Neural crest cell (in vitro differentiated cells): Measurements from ENCODE around the gene MIGA1. TPM values are rescaled to one million over a fixed set of nuclear protein-coding genes. Genes with fewer than 3 reads are reported as not detected.
A peak's percentile ranks its signal among the peaks of the same experiment; 100 is the strongest.

Experiments
- DNase-seq: peaks from one replicate; pipeline ENCODE4 v3.0.0; 2021; ENCODE audit warnings: low read depth, mixed read lengths, low spot score
- H3K27ac Mint-ChIP-seq: one replicate; pipeline ENCODE4 v1.8.0; 2021; ENCODE audit warnings: mild to moderate bottlenecking, mixed read lengths; ENCODE audit not compliant: unreplicated experiment
- H3K27me3 Mint-ChIP-seq: 2 replicates; pipeline ENCODE4 v1.8.0; 2021; ENCODE audit warnings: low read depth, mild to moderate bottlenecking, mixed read lengths
- H3K36me3 Mint-ChIP-seq: 2 replicates; pipeline ENCODE4 v1.8.0; 2021; ENCODE audit warnings: low read depth, mild to moderate bottlenecking, mixed read lengths
- H3K4me1 Mint-ChIP-seq: 2 replicates; pipeline ENCODE4 v1.8.0; 2021; ENCODE audit warnings: mixed read lengths
- H3K4me3 Mint-ChIP-seq: one replicate; pipeline ENCODE4 v1.8.0; 2021; ENCODE audit warnings: mild to moderate bottlenecking, mixed read lengths
- H3K9me3 Mint-ChIP-seq: 2 replicates; pipeline ENCODE4 v1.8.0; 2021; ENCODE audit warnings: mixed read lengths
- CTCF ChIP-seq: fragments of 200-600 bp; sonication (generic); conservative IDR thresholded peaks from 2 replicates; pipeline ENCODE4 v1.5.0; 2021; ENCODE audit warnings: antibody characterized with exemption, mild to moderate bottlenecking
- total RNA-seq: library from RNA; stranded (reverse); gene quantifications from 2 replicates; pipeline ENCODE4 v1.2.1, GENCODE V29; 2021

MIGA1 gene
- total RNA-seq, 1 donor from 2014 or later: 6.2 TPM

- TF ChIP-seq CTCF: no peak
- Mint-ChIP-seq H3K27me3 (no peaks in the 10 kb centered on the region), H3K4me3 (no peak overlapping the region), H3K4me1 (no peaks in the 10 kb centered on the region), H3K9me3 (no peaks in the 10 kb centered on the region), H3K36me3 (peaks cover 2% of the 10 kb centered on the region), H3K27ac (no peak overlapping the region)
- no peak for DNase-seq
These were observed 95.5 kb downstream of the MIGA1 start for GRCh38 chr1:77874804-77875445.

GRCh38 chr1:77876884-77877283 lies 97.4 kb downstream of the MIGA1 start:
- TF ChIP-seq CTCF: no peak
- no peaks in the 10 kb centered on the region for H3K27me3 Mint-ChIP-seq
- H3K36me3 Mint-ChIP-seq: peaks cover 2% of the 10 kb centered on the region
- no peaks in the 10 kb centered on the region for H3K9me3 Mint-ChIP-seq
- no peak for DNase-seq
- no peak overlapping the region for H3K4me3 Mint-ChIP-seq
- H3K27ac Mint-ChIP-seq: no peak overlapping the region
- no peaks in the 10 kb centered on the region for H3K4me1 Mint-ChIP-seq

GRCh38 chr1:77881061-77881460 lies 101.6 kb downstream of the MIGA1 start:
- H3K36me3 Mint-ChIP-seq: no peaks in the 10 kb centered on the region
- no peak overlapping the region for H3K4me3 Mint-ChIP-seq
- H3K4me1 Mint-ChIP-seq: no peaks in the 10 kb centered on the region
- no peaks in the 10 kb centered on the region for H3K27me3 Mint-ChIP-seq
- H3K27ac Mint-ChIP-seq: no peak overlapping the region
- DNase-seq: no peak
- H3K9me3 Mint-ChIP-seq: no peaks in the 10 kb centered on the region
- TF ChIP-seq CTCF: no peak

- Mint-ChIP-seq H3K9me3 (no peaks in the 10 kb centered on the region), H3K27ac (no peak overlapping the region), H3K27me3 (no peaks in the 10 kb centered on the region), H3K36me3 (no peaks in the 10 kb centered on the region), H3K4me3 (no peak overlapping the region), H3K4me1 (no peaks in the 10 kb centered on the region)
- DNase-seq: no peak
- TF ChIP-seq CTCF: no peak
These were observed 103.0 kb downstream of the MIGA1 start for GRCh38 chr1:77882411-77882810.

- peak within 1 kb of the TSS; percentile 93 for H3K27ac Mint-ChIP-seq
- H3K36me3 Mint-ChIP-seq: no peaks in the 10 kb centered on the region
- H3K27me3 Mint-ChIP-seq: no peaks in the 10 kb centered on the region
- H3K4me3 Mint-ChIP-seq: peak within 1 kb of the TSS; percentile 93
- no peak for TF ChIP-seq CTCF
- DNase-seq: peak; percentile 60
- no peaks in the 10 kb centered on the region for H3K9me3 Mint-ChIP-seq
- peaks cover 18% of the 10 kb centered on the region for H3K4me1 Mint-ChIP-seq
These were observed 108.8 kb downstream of the MIGA1 start, which contains the start of gene NEXN for GRCh38 chr1:77888081-77888780. NEXN (plus strand) TSS chr1:77888624; CDS start chr1:77916107, 27,483 bp downstream.
